Colon (tissue), 2 donors: Measurements from ENCODE around the gene MTHFD2L.
A peak's percentile ranks its signal among the peaks of the same experiment; 100 is the strongest.

Source experiments
- FAIRE-seq: peaks from 2 replicates; lab custom pipeline; 2012; peaks lifted over from hg19 to GRCh38; lab: Jason Lieb, UNC
- donor health status: control.
- donor health status: control.

MTHFD2L gene

GRCh38 chr4:74307170-74307569, 149.3 kb downstream of the MTHFD2L start:
- no peak for FAIRE-seq

- FAIRE-seq: no peak
These were observed 150.3 kb downstream of the MTHFD2L start, which contains the start of gene EPGN for GRCh38 chr4:74308215-74308614. Gene EPGN, plus strand, starts transcription at chr4:74308470. Its CDS starts 64 bp downstream, at chr4:74308534.

GRCh38 chr4:74309223-74309622, 151.3 kb downstream of the MTHFD2L start:
- no peak for FAIRE-seq

- FAIRE-seq: no peak
These were observed 153.9 kb downstream of the MTHFD2L start for GRCh38 chr4:74311696-74312313.

GRCh38 chr4:74314329-74314728, 156.4 kb downstream of the MTHFD2L start:
- FAIRE-seq: no peak

GRCh38 chr4:74314944-74315343, 157.0 kb downstream of the MTHFD2L start:
- no peak for FAIRE-seq

GRCh38 chr4:74315376-74315775, 157.5 kb downstream of the MTHFD2L start:
- FAIRE-seq: no peak

GRCh38 chr4:74316397-74316796, 158.5 kb downstream of the MTHFD2L start:
- FAIRE-seq: no peak

GRCh38 chr4:74317616-74318246, 159.8 kb downstream of the MTHFD2L start:
- FAIRE-seq: no peak

- FAIRE-seq: no peak
These were observed 160.4 kb downstream of the MTHFD2L start for GRCh38 chr4:74318276-74318675.

GRCh38 chr4:74319470-74319869, 161.6 kb downstream of the MTHFD2L start:
- no peak for FAIRE-seq

- no peak for FAIRE-seq
These were observed 162.7 kb downstream of the MTHFD2L start for GRCh38 chr4:74320559-74321118.

GRCh38 chr4:74322301-74322700, 164.4 kb downstream of the MTHFD2L start:
- FAIRE-seq: no peak

GRCh38 chr4:74323663-74324062, 165.7 kb downstream of the MTHFD2L start:
- FAIRE-seq: no peak

GRCh38 chr4:74324262-74324661, 166.3 kb downstream of the MTHFD2L start:
- no peak for FAIRE-seq

- no peak for FAIRE-seq
These were observed 168.0 kb downstream of the MTHFD2L start for GRCh38 chr4:74325886-74326285.

- FAIRE-seq: no peak
These were observed 169.8 kb downstream of the MTHFD2L start for GRCh38 chr4:74327762-74328161.

GRCh38 chr4:74328501-74328900, 170.6 kb downstream of the MTHFD2L start:
- no peak for FAIRE-seq

GRCh38 chr4:74329307-74329706, 171.4 kb downstream of the MTHFD2L start:
- FAIRE-seq: peak; percentile 10

GRCh38 chr4:74330295-74330750, 172.4 kb downstream of the MTHFD2L start:
- no peak for FAIRE-seq

- no peak for FAIRE-seq
These were observed 173.3 kb downstream of the MTHFD2L start for GRCh38 chr4:74331252-74331651.

GRCh38 chr4:74331944-74332343, 174.0 kb downstream of the MTHFD2L start:
- no peak for FAIRE-seq

- FAIRE-seq: no peak
These were observed 176.7 kb downstream of the MTHFD2L start for GRCh38 chr4:74334636-74335035.
